ENCODE results near the gene AP5M1.

DNA sequence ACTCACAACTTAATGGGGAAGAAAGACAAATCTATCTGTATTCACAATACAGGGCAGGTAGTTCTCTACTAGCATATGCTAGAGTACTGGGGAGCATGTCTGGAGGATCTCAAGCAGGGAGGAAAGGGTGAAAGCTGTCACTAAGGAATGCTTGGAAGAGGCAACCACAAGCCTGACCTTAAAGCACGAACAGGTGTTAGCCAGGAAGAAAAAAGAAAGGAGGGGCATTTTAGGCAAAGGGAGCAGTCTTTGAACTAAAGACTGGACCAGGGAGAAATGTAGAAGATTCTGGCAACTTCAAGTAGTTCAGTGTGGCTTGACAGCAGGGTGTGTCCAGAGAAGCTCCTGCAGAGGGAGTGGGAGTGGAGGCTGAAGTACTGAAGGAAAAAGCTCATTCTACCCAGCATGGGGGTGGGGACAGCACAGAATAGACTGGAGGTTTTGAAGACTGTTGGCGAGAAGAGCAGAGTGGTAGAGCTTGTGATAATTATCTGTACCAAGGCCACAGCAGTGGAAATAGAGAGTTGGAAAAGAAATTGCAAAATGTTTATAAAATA, 50.9 kb downstream of the AP5M1 start:
- TF ChIP-seq, protein P1, sequence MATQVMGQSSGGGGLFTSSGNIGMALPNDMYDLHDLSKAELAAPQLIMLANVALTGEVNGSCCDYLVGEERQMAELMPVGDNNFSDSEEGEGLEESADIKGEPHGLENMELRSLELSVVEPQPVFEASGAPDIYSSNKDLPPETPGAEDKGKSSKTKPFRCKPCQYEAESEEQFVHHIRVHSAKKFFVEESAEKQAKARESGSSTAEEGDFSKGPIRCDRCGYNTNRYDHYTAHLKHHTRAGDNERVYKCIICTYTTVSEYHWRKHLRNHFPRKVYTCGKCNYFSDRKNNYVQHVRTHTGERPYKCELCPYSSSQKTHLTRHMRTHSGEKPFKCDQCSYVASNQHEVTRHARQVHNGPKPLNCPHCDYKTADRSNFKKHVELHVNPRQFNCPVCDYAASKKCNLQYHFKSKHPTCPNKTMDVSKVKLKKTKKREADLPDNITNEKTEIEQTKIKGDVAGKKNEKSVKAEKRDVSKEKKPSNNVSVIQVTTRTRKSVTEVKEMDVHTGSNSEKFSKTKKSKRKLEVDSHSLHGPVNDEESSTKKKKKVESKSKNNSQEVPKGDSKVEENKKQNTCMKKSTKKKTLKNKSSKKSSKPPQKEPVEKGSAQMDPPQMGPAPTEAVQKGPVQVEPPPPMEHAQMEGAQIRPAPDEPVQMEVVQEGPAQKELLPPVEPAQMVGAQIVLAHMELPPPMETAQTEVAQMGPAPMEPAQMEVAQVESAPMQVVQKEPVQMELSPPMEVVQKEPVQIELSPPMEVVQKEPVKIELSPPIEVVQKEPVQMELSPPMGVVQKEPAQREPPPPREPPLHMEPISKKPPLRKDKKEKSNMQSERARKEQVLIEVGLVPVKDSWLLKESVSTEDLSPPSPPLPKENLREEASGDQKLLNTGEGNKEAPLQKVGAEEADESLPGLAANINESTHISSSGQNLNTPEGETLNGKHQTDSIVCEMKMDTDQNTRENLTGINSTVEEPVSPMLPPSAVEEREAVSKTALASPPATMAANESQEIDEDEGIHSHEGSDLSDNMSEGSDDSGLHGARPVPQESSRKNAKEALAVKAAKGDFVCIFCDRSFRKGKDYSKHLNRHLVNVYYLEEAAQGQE (IDR thresholded peaks at IDR 0.05; ENCODE audit: borderline replicate concordance): no peak
- TF ChIP-seq, protein P2, sequence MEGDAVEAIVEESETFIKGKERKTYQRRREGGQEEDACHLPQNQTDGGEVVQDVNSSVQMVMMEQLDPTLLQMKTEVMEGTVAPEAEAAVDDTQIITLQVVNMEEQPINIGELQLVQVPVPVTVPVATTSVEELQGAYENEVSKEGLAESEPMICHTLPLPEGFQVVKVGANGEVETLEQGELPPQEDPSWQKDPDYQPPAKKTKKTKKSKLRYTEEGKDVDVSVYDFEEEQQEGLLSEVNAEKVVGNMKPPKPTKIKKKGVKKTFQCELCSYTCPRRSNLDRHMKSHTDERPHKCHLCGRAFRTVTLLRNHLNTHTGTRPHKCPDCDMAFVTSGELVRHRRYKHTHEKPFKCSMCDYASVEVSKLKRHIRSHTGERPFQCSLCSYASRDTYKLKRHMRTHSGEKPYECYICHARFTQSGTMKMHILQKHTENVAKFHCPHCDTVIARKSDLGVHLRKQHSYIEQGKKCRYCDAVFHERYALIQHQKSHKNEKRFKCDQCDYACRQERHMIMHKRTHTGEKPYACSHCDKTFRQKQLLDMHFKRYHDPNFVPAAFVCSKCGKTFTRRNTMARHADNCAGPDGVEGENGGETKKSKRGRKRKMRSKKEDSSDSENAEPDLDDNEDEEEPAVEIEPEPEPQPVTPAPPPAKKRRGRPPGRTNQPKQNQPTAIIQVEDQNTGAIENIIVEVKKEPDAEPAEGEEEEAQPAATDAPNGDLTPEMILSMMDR (IDR thresholded peaks at IDR 0.05; ENCODE audit: poor library complexity, severe bottlenecking): no peak
- TF ChIP-seq RAD21 (conservative IDR thresholded peaks at IDR 0.05) (no peak), TAF1 (IDR thresholded peaks at IDR 0.05; ENCODE audit: low read depth) (no peak), POLR2AphosphoS5 (IDR thresholded peaks at IDR 0.05) (no peak)

Measured in neural cell (in vitro differentiated cells).